ENCODE data around the gene YWHAB. TPM values are rescaled to one million over a fixed set of nuclear protein-coding genes. Genes with fewer than 3 reads are reported as not detected.

Gene YWHAB
- 216 TPM for total RNA-seq
- 156 TPM for polyA plus RNA-seq (ENCODE audit: insufficient read depth, low read depth, low replicate concordance)
- long read RNA-seq, donor 1, transcript YWHAB-201 (6 exons, 3,049 nt): major isoform, 59 of 189 reads
- long read RNA-seq, donor 1, partial matches to known transcripts: 126 of 189 reads
- long read RNA-seq, donor 1, other reads (novel, unspliced or antisense): 0 of 189 reads
- long read RNA-seq, donor 2, transcript YWHAB-201 (6 exons, 3,049 nt): major isoform, 65 of 146 reads
- long read RNA-seq, donor 2, transcript YWHAB-202 (7 exons, 3,109 nt): minor isoform, 9 of 146 reads
- long read RNA-seq, donor 2, partial matches to known transcripts: 71 of 146 reads
- long read RNA-seq, donor 2, other reads (novel, unspliced or antisense): 0 of 146 reads
- long read RNA-seq, donor 3, transcript YWHAB-202 (7 exons, 3,109 nt): minor isoform, 9 of 152 reads
- long read RNA-seq, donor 3, transcript YWHAB-201 (6 exons, 3,049 nt): major isoform, 72 of 152 reads
- long read RNA-seq, donor 3, partial matches to known transcripts: 70 of 152 reads
- long read RNA-seq, donor 3, other reads (novel, unspliced or antisense): 0 of 152 reads
- long read RNA-seq, donor 4, transcript YWHAB-201 (6 exons, 3,049 nt): major isoform, 75 of 216 reads
- long read RNA-seq, donor 4, transcript YWHAB-202 (7 exons, 3,109 nt): minor isoform, 5 of 216 reads
- long read RNA-seq, donor 4, partial matches to known transcripts: 136 of 216 reads
- long read RNA-seq, donor 4, other reads (novel, unspliced or antisense): 0 of 216 reads
- long read RNA-seq, donor 5, partial matches to known transcripts: 0 of 4 reads
- long read RNA-seq, donor 5, other reads (novel, unspliced or antisense): 0 of 4 reads
- long read RNA-seq, donor 6, transcript YWHAB-201 (6 exons, 3,049 nt): major isoform, 19 of 52 reads
- long read RNA-seq, donor 6, partial matches to known transcripts: 33 of 52 reads
- long read RNA-seq, donor 6, other reads (novel, unspliced or antisense): 0 of 52 reads
- long read RNA-seq, donor 7, transcript YWHAB-202 (7 exons, 3,109 nt): minor isoform, 35 of 357 reads
- long read RNA-seq, donor 7, transcript YWHAB-201 (6 exons, 3,049 nt): major isoform, 264 of 357 reads
- long read RNA-seq, donor 7, partial matches to known transcripts: 5 of 357 reads
- long read RNA-seq, donor 7, other reads (novel, unspliced or antisense): 52 of 357 reads
- long read RNA-seq, donor 8, transcript YWHAB-202 (7 exons, 3,109 nt): minor isoform, 6 of 154 reads
- long read RNA-seq, donor 8, transcript YWHAB-201 (6 exons, 3,049 nt): major isoform, 53 of 154 reads
- long read RNA-seq, donor 8, partial matches to known transcripts: 95 of 154 reads
- long read RNA-seq, donor 8, other reads (novel, unspliced or antisense): 0 of 154 reads
- long read RNA-seq, donor 9, transcript YWHAB-201 (6 exons, 3,049 nt): major isoform, 32 of 127 reads
- long read RNA-seq, donor 9, partial matches to known transcripts: 92 of 127 reads
- long read RNA-seq, donor 9, other reads (novel, unspliced or antisense): 0 of 127 reads
- long read RNA-seq, donor 10, transcript YWHAB-201 (6 exons, 3,049 nt): major isoform, 67 of 148 reads
- long read RNA-seq, donor 10, partial matches to known transcripts: 77 of 148 reads
- long read RNA-seq, donor 10, other reads (novel, unspliced or antisense): 0 of 148 reads

- TF ChIP-seq, protein P1, sequence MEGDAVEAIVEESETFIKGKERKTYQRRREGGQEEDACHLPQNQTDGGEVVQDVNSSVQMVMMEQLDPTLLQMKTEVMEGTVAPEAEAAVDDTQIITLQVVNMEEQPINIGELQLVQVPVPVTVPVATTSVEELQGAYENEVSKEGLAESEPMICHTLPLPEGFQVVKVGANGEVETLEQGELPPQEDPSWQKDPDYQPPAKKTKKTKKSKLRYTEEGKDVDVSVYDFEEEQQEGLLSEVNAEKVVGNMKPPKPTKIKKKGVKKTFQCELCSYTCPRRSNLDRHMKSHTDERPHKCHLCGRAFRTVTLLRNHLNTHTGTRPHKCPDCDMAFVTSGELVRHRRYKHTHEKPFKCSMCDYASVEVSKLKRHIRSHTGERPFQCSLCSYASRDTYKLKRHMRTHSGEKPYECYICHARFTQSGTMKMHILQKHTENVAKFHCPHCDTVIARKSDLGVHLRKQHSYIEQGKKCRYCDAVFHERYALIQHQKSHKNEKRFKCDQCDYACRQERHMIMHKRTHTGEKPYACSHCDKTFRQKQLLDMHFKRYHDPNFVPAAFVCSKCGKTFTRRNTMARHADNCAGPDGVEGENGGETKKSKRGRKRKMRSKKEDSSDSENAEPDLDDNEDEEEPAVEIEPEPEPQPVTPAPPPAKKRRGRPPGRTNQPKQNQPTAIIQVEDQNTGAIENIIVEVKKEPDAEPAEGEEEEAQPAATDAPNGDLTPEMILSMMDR (IDR thresholded peaks at IDR 0.05; ENCODE audit: borderline replicate concordance, extremely low read depth, insufficient read depth): no peak
- Histone ChIP-seq H3K4me3 (ENCODE audit: low read length in 3 of 3) (peak within 1 kb of the TSS; percentile 80 to 91 (median 83)), H3K9me3 (ENCODE audit: control insufficient read depth in 2 of 3, insufficient read depth in 1 of 3, low read length in 3 of 3) (no peaks in the 10 kb centered on the region), H3K4me1 (ENCODE audit: control insufficient read depth in 2 of 3, insufficient read depth in 2 of 3, low read depth in 1 of 3, low read length in 3 of 3) (peaks cover 0 to 18% (median 10%) of the 10 kb centered on the region in 3 donors), H3K27me3 (ENCODE audit: control insufficient read depth, insufficient read depth, low read length) (no peaks in the 10 kb centered on the region), H3K36me3 (ENCODE audit: control insufficient read depth in 2 of 3, insufficient read depth in 3 of 3, low read length in 3 of 3) (no peaks in the 10 kb centered on the region), H3K27ac (ENCODE audit: low read depth in 2 of 2, low read length in 2 of 2) (peak within 1 kb of the TSS; percentile 90 to 94), H3K9ac (ENCODE audit: low read length in 3 of 3) (peak within 1 kb of the TSS; percentile 69 to 85 (median 71))
- intact Hi-C loops (cut with DNase I): no loop called here
- DNase-seq (peak; percentile 99 to 100 (median 99)), FAIRE-seq (peak; percentile 3)
These were observed at the start of gene YWHAB for GRCh38 chr20:44885392-44886265. TSS of gene YWHAB (plus strand) at chr20:44885705. CDS start at chr20:44901534, 15,829 bp downstream.

DNA sequence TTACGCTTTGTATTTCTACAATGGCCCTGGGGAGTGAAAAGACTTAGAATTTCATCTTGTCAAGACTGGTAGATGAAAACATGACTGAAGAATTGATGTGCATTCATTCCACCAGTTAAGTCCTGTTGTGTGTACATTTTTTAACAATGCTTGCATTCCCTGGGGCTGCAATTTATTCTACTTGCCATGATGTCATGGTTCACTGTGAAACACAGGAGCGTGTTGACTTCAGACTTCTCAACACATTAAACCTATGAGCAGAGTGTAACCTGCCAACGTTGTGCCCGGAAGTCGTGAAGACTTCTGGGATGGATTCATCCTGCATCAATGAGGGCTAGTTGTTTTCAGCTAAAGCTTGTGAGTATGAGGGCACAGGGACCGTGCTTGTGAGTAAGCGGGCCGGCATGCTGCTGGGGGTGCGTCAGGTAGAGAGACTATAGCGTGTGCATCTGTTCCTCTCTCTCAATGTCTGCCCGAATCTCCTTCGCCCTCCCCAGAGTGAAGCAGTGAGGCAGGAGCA lies 48.8 kb upstream of the YWHAB start:
- H3K9ac ChIP-seq (ENCODE audit: low read length in 3 of 3): no peak overlapping the region
- FAIRE-seq (no peak), DNase-seq (no peak)
- H3K4me1 ChIP-seq (ENCODE audit: control insufficient read depth in 2 of 3, insufficient read depth in 2 of 3, low read depth in 1 of 3, low read length in 3 of 3): no peaks in the 10 kb centered on the region
- intact Hi-C loops (cut with DNase I): no loop called here
- TF ChIP-seq, protein P1 (IDR thresholded peaks at IDR 0.05; ENCODE audit: borderline replicate concordance, extremely low read depth, insufficient read depth): no peak
- H3K27me3 ChIP-seq (ENCODE audit: control insufficient read depth, insufficient read depth, low read length): no peaks in the 10 kb centered on the region
- no peaks in the 10 kb centered on the region for H3K9me3 ChIP-seq (ENCODE audit: control insufficient read depth in 2 of 3, insufficient read depth in 1 of 3, low read length in 3 of 3)
- no peak overlapping the region for H3K4me3 ChIP-seq (ENCODE audit: low read length in 3 of 3)
- H3K36me3 ChIP-seq (ENCODE audit: control insufficient read depth in 2 of 3, insufficient read depth in 3 of 3, low read length in 3 of 3): no peaks in the 10 kb centered on the region
- H3K27ac ChIP-seq (ENCODE audit: low read depth in 2 of 2, low read length in 2 of 2): no peak overlapping the region
